NCI-H187 treated with DMSO at 0.1 percent for 48 hours (cell line): ENCODE results near the gene SCRN3.
"Not testable (repeated sequence)": the region's sequence is repeated elsewhere in the genome, so short reads cannot be mapped to it uniquely, and the experiment has no call there.

Experiments
- DNase-seq: peaks from one replicate; lab custom pipeline; 2025; lab: John Stamatoyannopoulos, UW

Gene SCRN3

GRCh38 chr2:174410039-174410438 lies 14.5 kb downstream of the SCRN3 start:
- DNase-seq, result not testable (repeated sequence)

GRCh38 chr2:174412256-174412655 lies 16.7 kb downstream of the SCRN3 start:
- DNase-seq, result no peak

GRCh38 chr2:174428214-174428613 lies 32.7 kb downstream of the SCRN3 start:
- no peak for DNase-seq

- DNase-seq, result no peak
Measured at GRCh38 chr2:174430066-174430465, 34.5 kb downstream of the SCRN3 start.

GRCh38 chr2:174431902-174432301 lies 36.4 kb downstream of the SCRN3 start:
- no peak for DNase-seq

- DNase-seq, result no peak
Measured at GRCh38 chr2:174436351-174436750, 40.8 kb downstream of the SCRN3 start.

GRCh38 chr2:174438146-174438886 lies 42.8 kb downstream of the SCRN3 start:
- no peak for DNase-seq

- no peak for DNase-seq
Measured at GRCh38 chr2:174439323-174439722, 43.8 kb downstream of the SCRN3 start.

- DNase-seq, result no peak
Measured at GRCh38 chr2:174439950-174440349, 44.4 kb downstream of the SCRN3 start.

GRCh38 chr2:174442546-174443510 lies 47.3 kb downstream of the SCRN3 start:
- DNase-seq, result no peak

- no peak for DNase-seq
Measured at GRCh38 chr2:174444761-174445160, 49.2 kb downstream of the SCRN3 start.

GRCh38 chr2:174445248-174445647 lies 49.7 kb downstream of the SCRN3 start:
- no peak for DNase-seq

GRCh38 chr2:174446531-174446930 lies 51.0 kb downstream of the SCRN3 start:
- DNase-seq, result no peak

- no peak for DNase-seq
Measured at GRCh38 chr2:174449033-174449432, 53.5 kb downstream of the SCRN3 start.

- no peak for DNase-seq
Measured at GRCh38 chr2:174450021-174450816, 54.7 kb downstream of the SCRN3 start.

GRCh38 chr2:174454566-174454965 lies 59.0 kb downstream of the SCRN3 start:
- DNase-seq, result no peak

- no peak for DNase-seq
Measured at GRCh38 chr2:174461221-174461620, 65.7 kb downstream of the SCRN3 start.

- no peak for DNase-seq
Measured at GRCh38 chr2:174465327-174465726, 69.8 kb downstream of the SCRN3 start.

- DNase-seq, result no peak
Measured at GRCh38 chr2:174473796-174474195, 78.3 kb downstream of the SCRN3 start.

GRCh38 chr2:174477759-174478158 lies 82.2 kb downstream of the SCRN3 start:
- DNase-seq, result no peak
